ENCODE measurements around the gene SOWAHA.
"Not testable (repeated sequence)": the region's sequence is repeated elsewhere in the genome, so short reads cannot be mapped to it uniquely, and the experiment has no call there.

Gene SOWAHA

GRCh38 chr5:132850066-132850465 lies 37.0 kb downstream of the SOWAHA start:
- ChIA-PET CTCF (no interaction called here), POLR2A (interaction anchor here (1.5 kb wide), 1 partner anchor 16 kb away, joined by 7 read pairs; the partner anchor contains the start of genes GDF9 and UQCRQ)
- TF ChIP-seq SP1 (IDR thresholded peaks at IDR 0.05) (no peak), TARDBP (IDR thresholded peaks at IDR 0.05) (no peak), FOXA1 (IDR thresholded peaks at IDR 0.05) (no peak), HDGF (IDR thresholded peaks at IDR 0.05; ENCODE audit: borderline replicate concordance) (no peak), FOXK2 (IDR thresholded peaks at IDR 0.05) (no peak), ARNT (IDR thresholded peaks at IDR 0.05) (no peak), CTBP1 (IDR thresholded peaks at IDR 0.05; ENCODE audit: borderline replicate concordance) (no peak), ELF4 (IDR thresholded peaks at IDR 0.05) (no peak), FOXM1 (IDR thresholded peaks at IDR 0.05; ENCODE audit: borderline replicate concordance) (no peak)
- DNase-seq (ENCODE audit: extremely low spot score): no peak

- CTCF ChIA-PET: interaction anchor here (1.1 kb wide), 1 partner anchor 9 kb away, joined by 4 read pairs; no protein-coding TSS in a partner anchor
- no peak for TF ChIP-seq FOXA1 (IDR thresholded peaks at IDR 0.05)
- no peak for TF ChIP-seq HDGF (IDR thresholded peaks at IDR 0.05; ENCODE audit: borderline replicate concordance)
- no peak for TF ChIP-seq L3MBTL2 (conservative IDR thresholded peaks at IDR 0.05)
- no peak for TF ChIP-seq SP1 (IDR thresholded peaks at IDR 0.05)
- TF ChIP-seq FOXM1 (IDR thresholded peaks at IDR 0.05; ENCODE audit: borderline replicate concordance): no peak
- no peak for TF ChIP-seq ELF4 (IDR thresholded peaks at IDR 0.05)
- TF ChIP-seq PKNOX1 (IDR thresholded peaks at IDR 0.05): no peak
- POLR2A ChIA-PET: interaction anchor here (0.7 kb wide), 1 partner anchor 13 kb away, joined by 3 read pairs; the partner anchor contains the start of genes GDF9 and UQCRQ
- DNase-seq (ENCODE audit: extremely low spot score): no peak
Observed at GRCh38 chr5:132853323-132853722, 40.2 kb downstream of the SOWAHA start.

- CTCF ChIA-PET: interaction anchor here (0.7 to 1.9 kb wide), 3 partner anchors 8 to 475 kb away, joined by 3 to 4 read pairs (median 4); no protein-coding TSS in a partner anchor
- no peak for DNase-seq (ENCODE audit: extremely low spot score)
- TF ChIP-seq FOXA1 (IDR thresholded peaks at IDR 0.05): no peak
- TF ChIP-seq NFRKB (IDR thresholded peaks at IDR 0.05): no peak
- no peak for TF ChIP-seq ARNT (IDR thresholded peaks at IDR 0.05)
- no peak for TF ChIP-seq ZNF384 (IDR thresholded peaks at IDR 0.05)
- TF ChIP-seq SUZ12 (IDR thresholded peaks at IDR 0.05): no peak
- no peak for TF ChIP-seq CTBP1 (IDR thresholded peaks at IDR 0.05; ENCODE audit: borderline replicate concordance)
- TF ChIP-seq LEF1 (IDR thresholded peaks at IDR 0.05; ENCODE audit: borderline replicate concordance): no peak
- TF ChIP-seq BHLHE40 (IDR thresholded peaks at IDR 0.05; ENCODE audit: borderline replicate concordance): no peak
- no peak for TF ChIP-seq SP1 (IDR thresholded peaks at IDR 0.05)
- POLR2A ChIA-PET: interaction anchor here (0.7 to 1.4 kb wide), 3 partner anchors 10 to 42 kb away, joined by 3 read pairs; partner anchors contain the start of genes GDF9 and UQCRQ
Observed at GRCh38 chr5:132853790-132854189, 40.7 kb downstream of the SOWAHA start.

- ChIA-PET CTCF (interaction anchor here (0.7 to 1.9 kb wide), 4 partner anchors 8 to 475 kb away, joined by 3 to 4 read pairs (median 4); no protein-coding TSS in a partner anchor), POLR2A (interaction anchor here (0.8 to 4.7 kb wide), 3 partner anchors 9 to 43 kb away, joined by 3 to 15 read pairs (median 3); partner anchors contain the start of genes GDF9 and UQCRQ)
- no peak for TF ChIP-seq SUZ12 (IDR thresholded peaks at IDR 0.05)
- no peak for TF ChIP-seq FOXM1 (IDR thresholded peaks at IDR 0.05; ENCODE audit: borderline replicate concordance)
- TF ChIP-seq BHLHE40 (IDR thresholded peaks at IDR 0.05; ENCODE audit: borderline replicate concordance): no peak
- no peak for DNase-seq (ENCODE audit: extremely low spot score)
Observed at GRCh38 chr5:132854301-132854700, 41.2 kb downstream of the SOWAHA start.

- not testable (repeated sequence) for DNase-seq (ENCODE audit: extremely low spot score)
- CTCF ChIA-PET: interaction anchor here (0.9 to 1.9 kb wide), 2 partner anchors 10 to 26 kb away, joined by 3 to 4 read pairs; no protein-coding TSS in a partner anchor
- POLR2A ChIA-PET: interaction anchor here (0.8 to 4.7 kb wide), 3 partner anchors 8 to 30 kb away, joined by 3 to 15 read pairs (median 3); partner anchors contain the start of genes GDF9 and UQCRQ
Observed at GRCh38 chr5:132854992-132855391, 41.9 kb downstream of the SOWAHA start.

GRCh38 chr5:132856011-132856410 lies 42.9 kb downstream of the SOWAHA start:
- no peak for DNase-seq (ENCODE audit: extremely low spot score)
- CTCF ChIA-PET: no interaction called here
- TF ChIP-seq SP1 (IDR thresholded peaks at IDR 0.05) (no peak), FOXM1 (IDR thresholded peaks at IDR 0.05; ENCODE audit: borderline replicate concordance) (no peak), ELF4 (IDR thresholded peaks at IDR 0.05) (no peak), BHLHE40 (IDR thresholded peaks at IDR 0.05; ENCODE audit: borderline replicate concordance) (no peak), ZNF384 (IDR thresholded peaks at IDR 0.05) (no peak), FOXK2 (IDR thresholded peaks at IDR 0.05) (no peak), LEF1 (IDR thresholded peaks at IDR 0.05; ENCODE audit: borderline replicate concordance) (no peak), CTBP1 (IDR thresholded peaks at IDR 0.05; ENCODE audit: borderline replicate concordance) (no peak), HDGF (IDR thresholded peaks at IDR 0.05; ENCODE audit: borderline replicate concordance) (no peak), TARDBP (IDR thresholded peaks at IDR 0.05) (no peak), L3MBTL2 (conservative IDR thresholded peaks at IDR 0.05) (no peak), ARNT (IDR thresholded peaks at IDR 0.05) (no peak), NFRKB (IDR thresholded peaks at IDR 0.05) (no peak), PKNOX1 (IDR thresholded peaks at IDR 0.05) (no peak)
- POLR2A ChIA-PET: interaction anchor here (4.7 kb wide), 1 partner anchor 10 kb away, joined by 15 read pairs; the partner anchor contains the start of genes GDF9 and UQCRQ

GRCh38 chr5:132859889-132860437 lies 46.9 kb downstream of the SOWAHA start:
- no peak for TF ChIP-seq TARDBP (IDR thresholded peaks at IDR 0.05)
- TF ChIP-seq CTBP1 (IDR thresholded peaks at IDR 0.05; ENCODE audit: borderline replicate concordance): no peak
- TF ChIP-seq FOXK2 (IDR thresholded peaks at IDR 0.05): no peak
- TF ChIP-seq LEF1 (IDR thresholded peaks at IDR 0.05; ENCODE audit: borderline replicate concordance): no peak
- no peak for TF ChIP-seq SP1 (IDR thresholded peaks at IDR 0.05)
- TF ChIP-seq PKNOX1 (IDR thresholded peaks at IDR 0.05): no peak
- TF ChIP-seq ZNF384 (IDR thresholded peaks at IDR 0.05): no peak
- no peak for TF ChIP-seq L3MBTL2 (conservative IDR thresholded peaks at IDR 0.05)
- TF ChIP-seq FOXA1 (IDR thresholded peaks at IDR 0.05): no peak
- no peak for TF ChIP-seq NFRKB (IDR thresholded peaks at IDR 0.05)
- TF ChIP-seq FOXM1 (IDR thresholded peaks at IDR 0.05; ENCODE audit: borderline replicate concordance): no peak
- no peak for TF ChIP-seq ARNT (IDR thresholded peaks at IDR 0.05)
- TF ChIP-seq HDGF (IDR thresholded peaks at IDR 0.05; ENCODE audit: borderline replicate concordance): no peak
- TF ChIP-seq SUZ12 (IDR thresholded peaks at IDR 0.05): no peak
- TF ChIP-seq BHLHE40 (IDR thresholded peaks at IDR 0.05; ENCODE audit: borderline replicate concordance): no peak
- no peak for TF ChIP-seq ELF4 (IDR thresholded peaks at IDR 0.05)
- no peak for DNase-seq (ENCODE audit: extremely low spot score)
- POLR2A ChIA-PET: interaction anchor here (2.0 kb wide), 1 partner anchor 10 kb away, joined by 5 read pairs; no protein-coding TSS in a partner anchor
- CTCF ChIA-PET: no interaction called here
